HepG2 (cell line): ENCODE results near the gene TMEM11. TPM values are rescaled to one million over a fixed set of nuclear protein-coding genes. Genes with fewer than 3 reads are reported as not detected.

Source experiments
- ATAC-seq: fragments of 200-7000 bp; cut with Tn5 transposase; 3 replicates; pipeline ENCODE4 v1.9.1; 2020; ENCODE audit warnings: mild to moderate bottlenecking, moderate library complexity
- BruUV-seq: library from RNA; stranded (reverse); fragments of 400-500 nt; replicated peaks from 2 replicates; lab custom pipeline; 2021; lab: Mats Ljungman, UMichigan
- CTCF ChIA-PET: fragments of 300-600 bp; formaldehyde crosslinking; extraction: SDS; loops from one replicate; lab custom pipeline; 2021; ENCODE audit warnings: low total read pairs, inconsistent platforms, low intra/inter-chr PET ratio; lab: Yijun Ruan, JAX
- POLR2A ChIA-PET: fragments of 350-600 bp; sonication (Branson Sonifier 250); formaldehyde crosslinking; loops from one replicate; lab custom pipeline; 2020; ENCODE audit warnings: antibody characterized with exemption, inconsistent platforms; lab: Yijun Ruan, JAX
- DNase-seq: peaks from one replicate; pipeline ENCODE4 v3.0.0-alpha.2; 2015; ENCODE audit warnings: low spot score
- FAIRE-seq: peaks from 3 replicates; lab custom pipeline; 2011; peaks lifted over from hg19 to GRCh38; lab: Jason Lieb, UNC
- H2AFZ ChIP-seq: one replicate; pipeline ENCODE4 v1.6.1; 2011; ENCODE audit warnings: low read length, inconsistent platforms
- H3K27ac ChIP-seq: fragments of 300-600 bp; 3 replicates; pipeline ENCODE4 v1.8.0; 2011; ENCODE audit warnings: mixed run types, mild to moderate bottlenecking, mixed read lengths, low read length, inconsistent platforms; ENCODE audit not compliant: insufficient read depth; ENCODE audit errors: extremely low read length
- H3K27me3 ChIP-seq, 2 experiments: fragments of 200-600 bp in 1 of 2; 2 replicates in 1 of 2; 3 replicates in 1 of 2; pipeline versions ENCODE4 v1.6.0 to v1.8.0; 2011; ENCODE audit warnings: low read length in 2 of 2, mild to moderate bottlenecking in 2 of 2, moderate library complexity in 2 of 2, inconsistent platforms in 1 of 2; ENCODE audit not compliant: insufficient read depth in 2 of 2, control insufficient read depth in 1 of 2
- H3K36me3 ChIP-seq, 2 experiments: fragments of 200-600 bp in 1 of 2; replicated peaks in 1 of 2; 2 replicates in 1 of 2; 3 replicates in 1 of 2; pipeline versions ENCODE4 v1.5.1 to v1.8.0; 2011; ENCODE audit warnings: low read length in 2 of 2, inconsistent platforms in 1 of 2; ENCODE audit not compliant: insufficient read depth in 2 of 2, control insufficient read depth in 1 of 2
- H3K4me1 ChIP-seq: 2 replicates; pipeline ENCODE4 v1.5.1; 2012; ENCODE audit warnings: low read length, inconsistent platforms; ENCODE audit not compliant: insufficient read depth
- H3K4me2 ChIP-seq: 2 replicates; pipeline ENCODE4 v1.6.0; 2011; ENCODE audit warnings: low read depth, low read length, inconsistent platforms
- H3K4me3 ChIP-seq, 3 experiments: fragments of 200-600 bp in 1 of 3; sonication (generic), shearing (Covaris generic) in 1 of 3; replicated peaks in 1 of 3; 2 replicates each; pipeline ENCODE4 v1.5.1; 2011 to 2016; ENCODE audit warnings: low read length in 3 of 3, inconsistent platforms in 2 of 3, low read depth in 2 of 3, mild to moderate bottlenecking in 2 of 3, control low read depth in 1 of 3, mixed read lengths in 1 of 3; ENCODE audit not compliant: insufficient read depth in 1 of 3
- H3K79me2 ChIP-seq: one replicate; pipeline ENCODE4 v1.6.1; 2011; ENCODE audit warnings: low read length, inconsistent platforms; ENCODE audit not compliant: insufficient read depth
- H3K9ac ChIP-seq: 2 replicates; pipeline ENCODE4 v1.6.0; 2011; ENCODE audit warnings: mild to moderate bottlenecking, low read depth, low read length, inconsistent platforms; ENCODE audit not compliant: insufficient read depth
- H3K9me3 ChIP-seq: 2 replicates; pipeline ENCODE4 v1.5.1; 2012; ENCODE audit warnings: mild to moderate bottlenecking, low read length
- H4K20me1 ChIP-seq: 2 replicates; pipeline ENCODE4 v1.6.0; 2011; ENCODE audit warnings: inconsistent platforms, mild to moderate bottlenecking, low read length, moderate library complexity; ENCODE audit not compliant: insufficient read depth
- ATRX ChIP-seq: sonication (generic); formaldehyde crosslinking; IDR thresholded peaks from 2 replicates; pipeline ENCODE4 v1.4.0; 2020; ENCODE audit warnings: missing genetic modification reagents, borderline replicate concordance
- DR1 ChIP-seq: sonication (generic); formaldehyde crosslinking; IDR thresholded peaks from 2 replicates; pipeline ENCODE4 v1.8.0; 2021; ENCODE audit warnings: mild to moderate bottlenecking, missing genetic modification reagents, inconsistent platforms
- ISL2 ChIP-seq: sonication (generic); formaldehyde crosslinking; IDR thresholded peaks from 2 replicates; pipeline ENCODE4 v1.5.0; 2020; ENCODE audit warnings: missing genetic modification reagents
- NCOA2 ChIP-seq: sonication (generic); formaldehyde crosslinking; IDR thresholded peaks from 2 replicates; pipeline ENCODE4 v1.8.0; 2022; ENCODE audit warnings: inconsistent platforms
- PHB2 ChIP-seq: fragments of 450-650 bp; IDR thresholded peaks from 2 replicates; pipeline ENCODE4 v1.6.1; 2018; ENCODE audit not compliant: partially characterized antibody
- RFXAP ChIP-seq: sonication (generic); formaldehyde crosslinking; IDR thresholded peaks from 2 replicates; pipeline ENCODE4 v1.4.0; 2020; ENCODE audit warnings: missing genetic modification reagents, borderline replicate concordance
- SMARCE1 ChIP-seq: fragments of 450-650 bp; IDR thresholded peaks from 2 replicates; pipeline ENCODE4 v1.6.1; 2017; ENCODE audit warnings: borderline replicate concordance
- SOX6 ChIP-seq, 2 experiments: fragments of 450-650 bp in 1 of 2; sonication (generic) in 1 of 2; formaldehyde crosslinking in 1 of 2; IDR thresholded peaks; 2 replicates each; pipeline versions ENCODE4 v1.4.0 to v1.6.1; 2017 to 2020; ENCODE audit warnings: antibody characterized with exemption in 1 of 2, mild to moderate bottlenecking in 1 of 2, missing genetic modification reagents in 1 of 2
- TEAD3 ChIP-seq: optimal IDR thresholded peaks from 2 replicates; pipeline ENCODE3; 2016; ENCODE audit warnings: borderline replicate concordance
- ZMYM3 ChIP-seq: sonication (generic); formaldehyde crosslinking; IDR thresholded peaks from 2 replicates; pipeline ENCODE4 v1.5.1; 2020; ENCODE audit warnings: mild to moderate bottlenecking, missing genetic modification reagents
- ZNF569 ChIP-seq: sonication (generic); formaldehyde crosslinking; IDR thresholded peaks from 2 replicates; pipeline ENCODE4 v1.5.0; 2020; ENCODE audit warnings: mild to moderate bottlenecking, missing genetic modification reagents, moderate library complexity, borderline replicate concordance
- ZNF713 ChIP-seq: sonication (generic); formaldehyde crosslinking; IDR thresholded peaks from 2 replicates; pipeline ENCODE4 v1.4.0; 2020; ENCODE audit warnings: mild to moderate bottlenecking, missing genetic modification reagents
- ZSCAN25 ChIP-seq: sonication (generic); formaldehyde crosslinking; IDR thresholded peaks from 2 replicates; pipeline ENCODE4 v1.8.0; 2022; ENCODE audit warnings: mild to moderate bottlenecking, missing genetic modification reagents
- WGBS: methylation state at CpG from one replicate; pipeline ENCODE4 v1.1.6; 2017; ENCODE audit warnings: low lambda C conversion rate; 5-methylcytosine and 5-hydroxymethylcytosine counted together
- in situ Hi-C: cut with HindIII; loops from 2 replicates; pipeline ENCODE4 v1.10.0; 2017; ENCODE audit warnings: low pct_unique_long_range_greater_than_20kb; ENCODE audit not compliant: extremely low pct_ligation_motif_present
- intact Hi-C: fragments of 100-400 bp; cut with micrococcal nuclease; formaldehyde crosslinking; loops from one replicate; pipeline ENCODE4 v1.10.0; 2022; ENCODE audit not compliant: unreplicated experiment
- polyA plus RNA-seq, 8 experiments: library from polyadenylated mRNA; depleted of rRNA in 3 of 8; stranded (reverse) in 7 of 8; unstranded in 1 of 8; fragments of >200 nt; fragmentation: Illumina TruSeq in 4 of 8; extraction: Trizol in 4 of 8; gene quantifications; 2 replicates each; pipeline versions ENCODE4 v1.2.1 to v1.2.3, GENCODE V29; 2011 to 2016; ENCODE audit warnings: low read depth in 4 of 8, missing spikeins in 1 of 8, mixed read lengths in 1 of 8; ENCODE audit not compliant: insufficient read depth in 1 of 8
- total RNA-seq, 5 experiments: library from RNA; depleted of rRNA; stranded (reverse); fragments of >200 nt; fragmentation: Illumina TruSeq; extraction: Trizol; gene quantifications; 2 replicates each; pipeline ENCODE4 v1.2.3, GENCODE V29; 2016; ENCODE audit warnings: low read depth in 1 of 5
- TF ChIP-seq, protein P1 (sequence below): IDR thresholded peaks from 2 replicates; pipeline ENCODE4 v1.6.1; 2012; ENCODE audit warnings: low read depth, low read length, improper control_type of control experiment
- TF ChIP-seq, protein P2 (sequence below): sonication (generic); formaldehyde crosslinking; IDR thresholded peaks from 2 replicates; pipeline ENCODE4 v1.9.0; 2022; ENCODE audit warnings: missing genetic modification reagents, mild to moderate bottlenecking, borderline replicate concordance

TMEM11 gene
- total and polyA plus RNA-seq, 2 of the 13 experiments (the other 11 are each of a cell fraction or from before 2014, with no cell fraction given): 18.7 to 35.0 TPM

DNA sequence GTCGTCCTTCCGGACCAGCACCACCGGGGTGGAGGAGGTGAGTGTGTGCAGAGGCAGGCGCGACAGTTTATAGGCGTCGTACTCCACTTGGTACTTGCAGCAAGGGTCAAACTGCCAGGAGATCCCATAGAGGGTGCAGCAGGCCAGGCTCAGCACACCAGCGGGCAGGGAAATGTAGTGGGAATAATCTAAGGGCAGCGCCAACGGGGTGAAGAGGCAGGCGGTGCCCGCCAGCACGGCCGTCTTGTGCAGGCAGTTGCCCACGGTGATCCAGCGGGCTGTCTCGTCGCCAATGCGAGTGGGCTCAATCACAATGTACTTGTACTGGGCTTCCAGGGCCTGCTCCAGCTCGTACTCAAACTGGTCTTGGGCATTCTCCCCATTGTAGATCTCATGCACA lies 15.6 kb downstream of the TMEM11 start:
- Histone ChIP-seq H3K79me2 (peaks cover 42% of the 10 kb centered on the region), H4K20me1 (peaks cover 31% of the 10 kb centered on the region), H3K9me3 (no peaks in the 10 kb centered on the region), H3K27me3 (no peaks in the 10 kb centered on the region), H3K4me2 (no peak overlapping the region), H3K9ac (no peak overlapping the region), H3K4me1 (no peaks in the 10 kb centered on the region)
- WGBS: 100% methylated on average over 20 of the region's 20 CpGs
- CTCF ChIA-PET: no interaction called here
- DNase-seq (no peak), ATAC-seq (no peak), FAIRE-seq (no peak)
- intact Hi-C loops: no loop called here
- TF ChIP-seq PHB2 (no peak), TEAD3 (CRISPR knock-in tag) (no peak), DR1 (CRISPR knock-in tag) (no peak), SMARCE1 (no peak)
- TF ChIP-seq, protein P1, sequence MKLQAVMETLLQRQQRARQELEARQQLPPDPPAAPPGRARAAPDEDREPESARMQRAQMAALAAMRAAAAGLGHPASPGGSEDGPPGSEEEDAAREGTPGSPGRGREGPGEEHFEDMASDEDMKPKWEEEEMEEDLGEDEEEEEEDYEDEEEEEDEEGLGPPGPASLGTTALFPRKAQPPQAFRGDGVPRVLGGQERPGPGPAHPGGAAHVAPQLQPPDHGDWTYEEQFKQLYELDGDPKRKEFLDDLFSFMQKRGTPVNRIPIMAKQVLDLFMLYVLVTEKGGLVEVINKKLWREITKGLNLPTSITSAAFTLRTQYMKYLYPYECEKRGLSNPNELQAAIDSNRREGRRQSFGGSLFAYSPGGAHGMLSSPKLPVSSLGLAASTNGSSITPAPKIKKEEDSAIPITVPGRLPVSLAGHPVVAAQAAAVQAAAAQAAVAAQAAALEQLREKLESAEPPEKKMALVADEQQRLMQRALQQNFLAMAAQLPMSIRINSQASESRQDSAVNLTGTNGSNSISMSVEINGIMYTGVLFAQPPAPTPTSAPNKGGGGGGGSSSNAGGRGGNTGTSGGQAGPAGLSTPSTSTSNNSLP: no peak
- TF ChIP-seq, all 625 proteins: peak for 0
- no peak overlapping the region for H3K27ac ChIP-seq
- H3K4me3 ChIP-seq: no peak overlapping the region
- no TSS peak for BruUV-seq
- peaks cover 9 to 33% of the 10 kb centered on the region in 2 experiments; a peak in 4 of 5 replicates for H3K36me3 ChIP-seq
- in situ Hi-C loops: no loop called here
- POLR2A ChIA-PET: no interaction called here
- H2AFZ ChIP-seq: no peak overlapping the region

DNA sequence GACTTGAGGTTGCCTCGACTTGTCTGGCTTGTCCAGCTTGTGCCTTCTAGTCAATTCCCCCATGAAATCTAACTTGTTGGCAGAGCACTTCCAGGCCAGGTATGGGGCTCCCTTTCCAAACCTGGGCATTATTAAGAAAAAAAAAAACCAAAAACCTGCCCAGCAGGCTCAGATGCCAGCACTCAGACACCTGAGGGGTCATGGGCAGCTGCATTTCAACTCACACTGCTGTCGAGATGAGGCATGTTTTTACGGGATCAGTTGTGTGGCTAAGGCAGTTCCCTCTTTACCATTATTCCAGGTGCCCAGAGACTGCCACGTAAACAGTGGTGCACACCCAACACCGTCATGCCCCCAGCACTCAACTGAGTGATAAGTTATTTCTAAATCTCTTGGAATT lies 17.8 kb downstream of the TMEM11 start:
- 100% methylated on average over 5 of the region's 5 CpGs for WGBS
- no peaks in the 10 kb centered on the region for H3K4me1 ChIP-seq
- no peaks in the 10 kb centered on the region for H3K9me3 ChIP-seq
- H4K20me1 ChIP-seq: peaks cover 20% of the 10 kb centered on the region; the same call in 1 of the 2 replicates
- no peak overlapping the region for H3K27ac ChIP-seq
- no peak overlapping the region for H3K9ac ChIP-seq
- peaks cover 24% of the 10 kb centered on the region for H3K79me2 ChIP-seq
- no peak for FAIRE-seq
- H3K4me3 ChIP-seq: no peak overlapping the region
- in situ Hi-C loops (no loop called here), intact Hi-C loops (no loop called here)
- peaks cover 7 to 31% of the 10 kb centered on the region in 2 experiments; a peak in 4 of 5 replicates for H3K36me3 ChIP-seq
- POLR2A ChIA-PET: no interaction called here
- no peak for ATAC-seq
- no peak overlapping the region for H2AFZ ChIP-seq
- no peaks in the 10 kb centered on the region for H3K27me3 ChIP-seq
- BruUV-seq: no TSS peak
- no peak for DNase-seq
- H3K4me2 ChIP-seq: no peak overlapping the region
- CTCF ChIA-PET: no interaction called here
- TF ChIP-seq ZNF569 (CRISPR knock-in tag) (no peak), NCOA2 (no peak), ZNF713 (no peak), ZMYM3 (no peak), SOX6 (IDR thresholded peaks at IDR 0.05) (no peak), SOX6 (CRISPR knock-in tag; IDR thresholded peaks at IDR 0.05) (no peak), ATRX (CRISPR knock-in tag) (no peak), ISL2 (CRISPR knock-in tag) (no peak), RFXAP (CRISPR knock-in tag) (no peak), ZSCAN25 (CRISPR knock-in tag) (no peak)
- TF ChIP-seq, protein P2, sequence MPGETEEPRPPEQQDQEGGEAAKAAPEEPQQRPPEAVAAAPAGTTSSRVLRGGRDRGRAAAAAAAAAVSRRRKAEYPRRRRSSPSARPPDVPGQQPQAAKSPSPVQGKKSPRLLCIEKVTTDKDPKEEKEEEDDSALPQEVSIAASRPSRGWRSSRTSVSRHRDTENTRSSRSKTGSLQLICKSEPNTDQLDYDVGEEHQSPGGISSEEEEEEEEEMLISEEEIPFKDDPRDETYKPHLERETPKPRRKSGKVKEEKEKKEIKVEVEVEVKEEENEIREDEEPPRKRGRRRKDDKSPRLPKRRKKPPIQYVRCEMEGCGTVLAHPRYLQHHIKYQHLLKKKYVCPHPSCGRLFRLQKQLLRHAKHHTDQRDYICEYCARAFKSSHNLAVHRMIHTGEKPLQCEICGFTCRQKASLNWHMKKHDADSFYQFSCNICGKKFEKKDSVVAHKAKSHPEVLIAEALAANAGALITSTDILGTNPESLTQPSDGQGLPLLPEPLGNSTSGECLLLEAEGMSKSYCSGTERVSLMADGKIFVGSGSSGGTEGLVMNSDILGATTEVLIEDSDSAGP: no peak
